ENCODE measurements around the gene KIAA1958.

Gene KIAA1958

GRCh38 chr9:112531666-112532282 is 45.1 kb downstream of the KIAA1958 start:
- DNase-seq: no peak

GRCh38 chr9:112532427-112532826 is 45.8 kb downstream of the KIAA1958 start:
- DNase-seq: no peak

GRCh38 chr9:112533660-112534059 is 47.0 kb downstream of the KIAA1958 start:
- DNase-seq: no peak

- DNase-seq: no peak
Observed at GRCh38 chr9:112535301-112535700, 48.7 kb downstream of the KIAA1958 start.

- DNase-seq: no peak
Observed at GRCh38 chr9:112535811-112536210, 49.2 kb downstream of the KIAA1958 start.

- DNase-seq: no peak
Observed at GRCh38 chr9:112537561-112537960, 50.9 kb downstream of the KIAA1958 start.

GRCh38 chr9:112540800-112541199 is 54.2 kb downstream of the KIAA1958 start:
- no peak for DNase-seq

GRCh38 chr9:112541685-112542084 is 55.1 kb downstream of the KIAA1958 start:
- no peak for DNase-seq

GRCh38 chr9:112542593-112543292 is 56.1 kb downstream of the KIAA1958 start:
- no peak for DNase-seq

GRCh38 chr9:112544477-112544876 is 57.9 kb downstream of the KIAA1958 start:
- no peak for DNase-seq

GRCh38 chr9:112545237-112545636 is 58.6 kb downstream of the KIAA1958 start:
- DNase-seq: no peak

GRCh38 chr9:112546149-112547012 is 59.8 kb downstream of the KIAA1958 start:
- no peak for DNase-seq

- DNase-seq: no peak
Observed at GRCh38 chr9:112548051-112548440, 61.4 kb downstream of the KIAA1958 start.

- no peak for DNase-seq
Observed at GRCh38 chr9:112548836-112549595, 62.4 kb downstream of the KIAA1958 start.

GRCh38 chr9:112550531-112550930 is 63.9 kb downstream of the KIAA1958 start:
- no peak for DNase-seq

GRCh38 chr9:112551641-112552040 is 65.0 kb downstream of the KIAA1958 start:
- no peak for DNase-seq

- DNase-seq: no peak
Observed at GRCh38 chr9:112552229-112553056, 65.8 kb downstream of the KIAA1958 start.

GRCh38 chr9:112553256-112553826 is 66.7 kb downstream of the KIAA1958 start:
- no peak for DNase-seq

- no peak for DNase-seq
Observed at GRCh38 chr9:112554516-112554915, 67.9 kb downstream of the KIAA1958 start.

GRCh38 chr9:112555101-112555643 is 68.5 kb downstream of the KIAA1958 start:
- no peak for DNase-seq

GRCh38 chr9:112555844-112556482 is 69.3 kb downstream of the KIAA1958 start:
- no peak for DNase-seq
